IPS DF 6.9 (cell line): Measurements from ENCODE around the gene TTC9.
A peak's percentile ranks its signal among the peaks of the same experiment; 100 is the strongest.

Experiments
- DNase-seq: peaks from one replicate; pipeline ENCODE4 v3.0.0-alpha.2; 2013; ENCODE audit warnings: low read depth, low spot score
- H3K27ac ChIP-seq: one replicate; pipeline ENCODE4 v1.5.1; 2013; ENCODE audit warnings: low read length, control low read depth
- H3K27me3 ChIP-seq: 2 replicates; pipeline ENCODE4 v1.6.1; 2013; ENCODE audit warnings: mild to moderate bottlenecking, low read length; ENCODE audit not compliant: control insufficient read depth, insufficient read depth
- H3K36me3 ChIP-seq: 2 replicates; pipeline ENCODE4 v1.6.1; 2013; ENCODE audit warnings: low read length; ENCODE audit not compliant: control insufficient read depth, insufficient read depth
- H3K4me1 ChIP-seq: 2 replicates; pipeline ENCODE4 v1.6.1; 2013; ENCODE audit warnings: low read length; ENCODE audit not compliant: control insufficient read depth, insufficient read depth
- H3K4me3 ChIP-seq: 2 replicates; pipeline ENCODE4 v1.5.1; 2013; ENCODE audit warnings: mild to moderate bottlenecking, low read length
- H3K9me3 ChIP-seq: 2 replicates; pipeline ENCODE4 v1.6.1; 2013; ENCODE audit warnings: low read length, inconsistent platforms; ENCODE audit not compliant: control insufficient read depth, insufficient read depth
- WGBS: extraction: QIAGEN DNeasy Blood & Tissue Kit; methylation state at CpG from one replicate; pipeline ENCODE4 v1.1.7; 2013; ENCODE audit warnings: mixed read lengths, missing lambda C conversion rate; ENCODE audit not compliant: insufficient read length, insufficient coverage; 5-methylcytosine and 5-hydroxymethylcytosine counted together

TTC9 gene

DNA sequence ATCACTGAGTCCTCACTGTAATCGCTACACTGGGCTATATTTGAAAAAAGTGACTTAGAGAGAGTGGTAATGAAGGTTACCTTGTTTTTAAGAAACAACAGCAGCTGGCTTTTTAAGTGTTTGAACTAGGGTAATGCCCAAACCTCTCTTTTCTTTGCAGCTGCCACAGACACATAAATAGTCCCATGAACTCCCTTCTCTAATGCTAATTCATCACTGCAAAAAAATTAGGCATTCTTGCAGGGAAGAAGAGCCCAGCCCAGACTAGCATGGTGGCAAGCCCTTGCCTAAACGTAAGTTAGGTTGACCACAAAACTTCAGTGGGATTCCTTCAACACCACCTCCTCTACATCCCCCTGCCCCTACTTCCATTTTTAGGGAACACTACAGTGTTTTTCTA is 23.4 kb upstream of the TTC9 start:
- no peak for DNase-seq
- Histone ChIP-seq H3K9me3 (no peaks in the 10 kb centered on the region), H3K4me3 (no peak overlapping the region), H3K27ac (no peak overlapping the region), H3K27me3 (no peaks in the 10 kb centered on the region), H3K4me1 (no peaks in the 10 kb centered on the region), H3K36me3 (no peaks in the 10 kb centered on the region)
- WGBS, result no CpG with 5 or more reads among the region's 2 CpGs

DNA sequence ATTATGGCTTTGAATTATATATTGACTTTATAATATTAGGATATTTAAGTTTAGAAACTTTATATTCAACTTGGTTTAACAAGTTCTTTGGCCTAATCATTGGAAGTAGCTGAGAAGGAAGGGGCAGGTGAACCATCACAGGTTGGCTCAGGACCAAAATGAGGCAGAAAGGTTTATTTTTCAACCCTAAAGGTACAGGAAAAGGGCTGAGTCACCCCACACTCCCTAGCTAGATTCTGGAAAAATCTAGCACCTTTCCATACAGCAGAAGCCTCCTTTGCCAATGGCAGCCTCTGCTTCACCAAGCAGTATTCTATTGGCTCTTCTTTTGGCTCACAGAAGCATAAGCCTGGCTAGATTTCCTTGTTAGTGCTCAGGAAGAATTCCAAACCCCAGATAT is 22.0 kb upstream of the TTC9 start:
- Histone ChIP-seq H3K9me3 (no peaks in the 10 kb centered on the region), H3K4me1 (no peaks in the 10 kb centered on the region), H3K27me3 (no peaks in the 10 kb centered on the region), H3K27ac (no peak overlapping the region), H3K36me3 (no peaks in the 10 kb centered on the region), H3K4me3 (no peak overlapping the region)
- DNase-seq, result no peak

DNA sequence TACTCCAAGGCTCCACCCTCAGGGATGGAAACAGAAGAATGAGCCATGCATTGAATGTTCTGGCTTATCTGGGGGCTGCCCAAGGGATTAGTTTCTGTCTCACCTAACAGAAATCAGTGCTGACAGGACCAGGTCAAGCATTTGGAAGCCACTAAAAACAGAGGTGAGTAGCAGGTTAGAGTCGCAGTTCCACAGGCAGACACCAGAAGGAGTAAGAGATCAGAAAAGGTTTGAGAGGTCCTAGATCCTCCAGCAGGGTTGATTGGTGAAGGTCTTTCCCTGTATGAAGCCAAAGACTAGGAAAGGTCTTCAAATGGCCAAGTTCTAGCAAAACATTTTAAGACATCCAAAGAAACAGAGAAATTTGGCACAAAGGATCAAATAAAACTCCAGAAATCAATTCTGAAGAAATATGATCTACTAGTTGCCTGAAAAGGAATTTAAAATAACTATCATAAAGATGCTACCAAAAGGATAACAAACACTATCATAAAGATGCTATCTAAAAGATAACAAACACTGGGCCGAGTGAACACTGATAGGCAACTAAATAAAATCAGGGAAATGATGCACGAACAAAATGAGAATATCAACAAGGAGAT is 19.5 kb upstream of the TTC9 start:
- Histone ChIP-seq H3K36me3 (no peaks in the 10 kb centered on the region), H3K27ac (no peak overlapping the region), H3K9me3 (peaks cover 2% of the 10 kb centered on the region; the same call in 1 of the 2 replicates), H3K4me3 (no peak overlapping the region), H3K4me1 (no peaks in the 10 kb centered on the region), H3K27me3 (no peaks in the 10 kb centered on the region)
- WGBS, result no CpG with 5 or more reads among the region's 3 CpGs
- DNase-seq, result peak; percentile 55

DNA sequence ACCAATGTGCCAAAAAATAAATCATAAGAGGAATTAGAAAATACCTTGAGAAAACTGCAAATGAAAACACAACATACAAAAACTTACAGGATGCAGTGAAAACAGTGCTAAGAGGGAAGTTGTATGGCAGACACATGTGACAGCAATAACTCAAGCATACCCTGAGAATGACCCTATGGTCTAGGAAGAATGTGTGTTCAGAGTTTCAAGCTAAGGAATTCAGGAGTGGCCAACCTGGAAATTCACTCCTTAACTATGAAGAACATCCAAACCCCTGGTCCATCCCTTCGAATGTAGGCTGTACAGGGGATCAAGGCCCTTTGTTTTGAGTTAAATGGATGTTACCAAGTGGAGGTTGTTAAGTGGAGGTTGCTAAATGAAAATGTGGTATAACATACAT is 16.7 kb upstream of the TTC9 start:
- H3K9me3 ChIP-seq, result peaks cover 2% of the 10 kb centered on the region; the same call in 1 of the 2 replicates
- H3K4me3 ChIP-seq, result no peak overlapping the region
- H3K27ac ChIP-seq, result no peak overlapping the region
- no CpG with 5 or more reads among the region's 1 CpG for WGBS
- no peaks in the 10 kb centered on the region for H3K27me3 ChIP-seq
- H3K36me3 ChIP-seq, result no peaks in the 10 kb centered on the region
- no peak for DNase-seq
- H3K4me1 ChIP-seq, result no peaks in the 10 kb centered on the region

DNA sequence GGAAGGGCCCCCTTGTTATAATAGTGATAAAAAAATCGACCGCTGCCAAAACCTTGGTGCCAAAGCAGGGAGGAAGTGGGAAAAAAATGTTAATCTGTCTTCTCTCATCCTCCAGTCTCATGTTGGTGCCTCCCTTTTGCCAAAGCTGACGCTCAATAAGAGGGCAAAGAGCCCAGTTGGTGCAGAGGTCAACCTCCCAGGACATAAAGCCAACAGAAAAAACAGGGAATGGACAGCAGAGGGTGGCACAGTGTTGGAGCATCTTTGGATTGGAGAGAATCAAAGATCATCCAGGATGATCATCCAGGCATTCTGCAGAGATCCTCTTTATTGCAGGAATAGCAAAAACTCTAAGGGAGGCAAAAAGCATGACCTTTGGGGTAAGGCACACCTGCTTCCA is 9.8 kb upstream of the TTC9 start:
- Histone ChIP-seq H3K4me1 (no peaks in the 10 kb centered on the region), H3K27ac (no peak overlapping the region), H3K9me3 (no peaks in the 10 kb centered on the region; the same call in 1 of the 2 replicates), H3K27me3 (no peaks in the 10 kb centered on the region), H3K36me3 (no peaks in the 10 kb centered on the region; the same call in 1 of the 2 replicates), H3K4me3 (no peak overlapping the region)
- no peak for DNase-seq
- WGBS, result no CpG with 5 or more reads among the region's 3 CpGs

DNA sequence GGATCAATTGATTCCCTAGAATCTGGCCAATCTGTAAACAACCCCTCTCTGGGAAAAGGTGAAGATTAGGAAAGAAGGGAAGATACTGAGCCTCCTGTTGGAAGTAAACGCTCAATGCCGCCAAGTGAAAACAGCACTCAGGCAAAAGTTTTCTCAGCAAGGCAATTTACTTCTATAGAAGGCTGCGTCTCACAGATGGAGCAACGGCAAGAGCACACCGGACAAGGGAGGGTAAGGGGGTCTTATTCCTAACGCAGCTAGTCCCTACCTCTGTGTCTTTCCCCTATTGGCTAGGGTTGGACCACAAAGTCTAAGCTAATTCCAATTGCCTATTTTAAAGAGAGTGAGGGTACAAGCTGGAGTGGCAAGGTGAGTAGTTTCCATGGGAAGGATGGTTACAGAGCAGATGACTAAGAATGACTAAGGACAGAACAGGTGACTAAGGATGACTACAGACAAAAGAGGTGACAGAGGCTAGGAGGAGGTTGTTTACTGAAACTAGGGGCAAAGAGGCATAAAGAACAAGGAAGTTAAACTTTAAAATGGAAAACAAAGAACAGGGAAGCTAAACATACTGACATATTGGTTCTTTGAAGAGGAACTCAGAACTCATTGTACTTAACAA is 5.6 kb upstream of the TTC9 start:
- no CpG with 5 or more reads among the region's 6 CpGs for WGBS
- Histone ChIP-seq H3K4me1 (no peaks in the 10 kb centered on the region), H3K27me3 (no peaks in the 10 kb centered on the region), H3K9me3 (no peaks in the 10 kb centered on the region), H3K27ac (no peak overlapping the region), H3K4me3 (no peak overlapping the region), H3K36me3 (peaks cover 2% of the 10 kb centered on the region; the same call in 1 of the 2 replicates)
- DNase-seq, result no peak

DNA sequence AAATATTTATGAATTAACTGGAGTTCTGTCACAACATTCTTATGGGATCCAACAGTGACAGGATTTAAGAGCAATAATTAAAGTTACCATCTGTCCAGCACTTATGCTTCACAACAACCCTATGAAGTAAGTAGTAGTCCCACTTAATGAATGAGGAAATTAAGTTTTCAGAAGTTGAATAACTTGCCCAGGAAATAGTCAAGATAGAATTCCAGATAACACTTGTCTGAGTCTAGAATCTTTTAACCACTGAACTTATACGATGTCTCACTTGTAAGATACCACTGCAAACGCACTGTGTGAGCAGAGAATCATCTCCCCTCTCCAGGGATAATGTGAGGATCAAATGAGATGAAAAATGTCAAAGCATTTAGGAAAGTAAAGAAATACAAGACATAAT is 3.3 kb upstream of the TTC9 start:
- Histone ChIP-seq H3K4me3 (no peak overlapping the region), H3K36me3 (peaks cover 2% of the 10 kb centered on the region; the same call in 1 of the 2 replicates), H3K9me3 (no peaks in the 10 kb centered on the region), H3K27me3 (no peaks in the 10 kb centered on the region), H3K4me1 (peaks cover 1% of the 10 kb centered on the region; the same call in 1 of the 2 replicates), H3K27ac (no peak overlapping the region)
- WGBS, result no CpG with 5 or more reads among the region's 2 CpGs
- DNase-seq, result no peak

DNA sequence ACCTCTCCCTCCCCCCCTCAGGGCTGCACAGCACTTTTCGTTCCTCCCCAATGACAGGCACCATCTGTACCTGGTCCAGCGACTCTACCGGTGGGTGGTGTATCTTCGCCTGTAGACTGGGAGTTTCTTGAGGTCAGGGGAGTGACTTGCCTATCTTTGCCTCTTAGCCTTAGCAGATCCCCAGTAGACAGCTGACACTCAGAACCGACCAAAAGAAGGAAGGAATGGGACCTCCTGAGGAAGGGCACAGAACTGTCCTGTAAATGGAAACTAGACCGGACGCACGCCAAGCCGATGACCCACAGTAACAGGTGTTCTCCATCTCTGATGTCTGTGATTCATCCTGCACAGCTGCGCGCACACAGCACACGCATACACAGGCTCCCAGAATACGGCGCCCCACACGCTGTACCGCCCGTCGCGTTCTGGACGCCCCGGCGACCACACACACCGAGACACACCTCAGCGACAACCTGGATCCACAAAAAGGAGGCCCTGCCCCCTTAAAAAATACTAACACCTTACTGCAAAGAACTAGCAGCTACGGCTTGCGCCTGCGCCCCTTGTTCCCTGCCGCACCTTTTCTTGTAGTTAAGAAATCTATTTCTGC is 673 bp upstream of the TTC9 start:
- Histone ChIP-seq H3K27ac (no peak overlapping the region), H3K27me3 (no peaks in the 10 kb centered on the region), H3K4me3 (peak overlapping the region; percentile 92; the same call in 1 of the 2 replicates), H3K4me1 (peaks cover 5% of the 10 kb centered on the region), H3K9me3 (no peaks in the 10 kb centered on the region), H3K36me3 (peaks cover 2% of the 10 kb centered on the region; the same call in 1 of the 2 replicates)
- no peak for DNase-seq
- no CpG with 5 or more reads among the region's 28 CpGs for WGBS

DNA sequence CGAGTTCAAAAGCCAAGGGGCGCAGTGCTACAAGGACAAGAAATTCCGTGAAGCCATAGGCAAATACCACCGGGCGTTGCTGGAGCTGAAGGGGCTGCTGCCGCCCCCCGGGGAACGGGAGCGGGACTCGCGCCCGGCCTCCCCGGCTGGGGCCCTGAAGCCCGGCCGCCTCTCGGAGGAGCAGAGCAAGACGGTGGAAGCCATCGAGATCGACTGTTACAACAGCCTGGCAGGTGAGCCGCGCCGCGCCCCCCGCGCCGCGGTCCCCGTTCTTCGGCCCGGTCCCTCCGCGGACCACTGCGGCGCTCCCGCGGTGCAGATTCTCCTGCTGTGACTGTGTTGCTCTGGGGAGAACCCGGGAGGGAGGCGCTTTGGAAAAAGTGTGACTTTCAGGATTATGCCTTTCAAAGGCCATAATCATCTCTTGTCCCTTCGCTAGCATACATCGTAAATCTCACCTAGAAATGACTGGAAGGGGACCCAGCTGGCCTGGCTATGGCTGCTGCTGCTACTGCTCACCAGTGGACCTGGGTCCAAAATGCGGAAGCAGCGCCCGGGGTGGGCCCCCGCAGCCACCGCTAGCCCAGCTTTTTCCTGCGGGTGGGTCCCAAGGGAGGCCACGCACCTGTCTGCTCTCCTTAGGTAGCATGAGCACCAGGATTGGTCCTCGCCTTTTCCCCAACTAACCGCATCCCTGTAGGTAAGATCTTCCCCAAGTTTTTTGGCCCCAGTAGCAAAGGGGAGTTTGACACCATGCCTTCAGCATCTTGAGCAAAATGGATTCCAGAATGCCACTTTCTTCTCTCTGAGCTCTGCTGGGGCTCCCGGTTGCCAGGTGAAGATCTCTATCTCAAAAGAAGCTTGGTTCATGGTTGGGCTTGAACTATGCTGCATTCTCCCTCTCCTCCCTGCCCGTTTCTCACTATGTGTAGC is 853 bp downstream of the TTC9 start:
- Histone ChIP-seq H3K9me3 (no peaks in the 10 kb centered on the region), H3K4me3 (peak overlapping the region; percentile 92), H3K4me1 (peaks cover 5% of the 10 kb centered on the region), H3K27me3 (no peaks in the 10 kb centered on the region), H3K36me3 (0 out of 2 replicates have a peak, but pooled peaks cover 2% of the 10 kb centered on the region), H3K27ac (no peak overlapping the region)
- DNase-seq, result no peak
- no CpG with 5 or more reads among the region's 51 CpGs for WGBS

DNA sequence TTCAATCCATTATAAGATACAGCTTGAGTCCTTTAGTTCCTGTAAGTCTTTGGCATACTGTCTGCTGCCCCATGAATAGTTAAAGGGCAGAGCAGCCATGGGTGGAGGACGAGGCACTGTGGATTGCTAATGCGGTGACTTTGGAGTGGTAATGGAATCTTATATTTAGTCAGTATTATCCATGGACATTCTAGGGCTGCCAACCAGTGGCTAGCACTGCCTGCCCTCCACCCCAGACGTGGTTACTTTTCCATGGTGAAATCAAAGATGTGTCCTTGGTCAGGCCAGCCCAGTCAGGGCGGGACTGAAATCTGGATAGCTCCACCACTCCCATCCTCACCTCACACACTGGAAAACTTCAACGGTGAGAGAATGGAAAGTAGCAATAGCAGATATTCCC is 2.3 kb downstream of the TTC9 start:
- H3K4me1 ChIP-seq, result peaks cover 5% of the 10 kb centered on the region
- H3K27me3 ChIP-seq, result no peaks in the 10 kb centered on the region
- H3K9me3 ChIP-seq, result no peaks in the 10 kb centered on the region
- no peak overlapping the region for H3K4me3 ChIP-seq
- H3K36me3 ChIP-seq, result no peaks in the 10 kb centered on the region
- no CpG with 5 or more reads among the region's 5 CpGs for WGBS
- H3K27ac ChIP-seq, result no peak overlapping the region
- no peak for DNase-seq
